Measurements from ENCODE around the gene DAB1.

Gene DAB1

GRCh38 chr1:56952501-56952900 lies 471.4 kb downstream of the DAB1 start:
- no peak for DNase-seq (ENCODE audit: low read depth in 2 of 2)

GRCh38 chr1:56948403-56949023 lies 475.3 kb downstream of the DAB1 start:
- no peak for DNase-seq (ENCODE audit: low read depth in 2 of 2)

All from stimulated activated CD8-positive, alpha-beta memory T cell treated with anti-CD3 and anti-CD28 coated beads, Interleukin-15, amount 100 ng/mL, for 4 hours (primary cell).